Measurements from ENCODE around the gene TPRA1.
"Not testable (repeated sequence)": the region's sequence is repeated elsewhere in the genome, so short reads cannot be mapped to it uniquely, and the experiment has no call there.

TPRA1 gene

DNA sequence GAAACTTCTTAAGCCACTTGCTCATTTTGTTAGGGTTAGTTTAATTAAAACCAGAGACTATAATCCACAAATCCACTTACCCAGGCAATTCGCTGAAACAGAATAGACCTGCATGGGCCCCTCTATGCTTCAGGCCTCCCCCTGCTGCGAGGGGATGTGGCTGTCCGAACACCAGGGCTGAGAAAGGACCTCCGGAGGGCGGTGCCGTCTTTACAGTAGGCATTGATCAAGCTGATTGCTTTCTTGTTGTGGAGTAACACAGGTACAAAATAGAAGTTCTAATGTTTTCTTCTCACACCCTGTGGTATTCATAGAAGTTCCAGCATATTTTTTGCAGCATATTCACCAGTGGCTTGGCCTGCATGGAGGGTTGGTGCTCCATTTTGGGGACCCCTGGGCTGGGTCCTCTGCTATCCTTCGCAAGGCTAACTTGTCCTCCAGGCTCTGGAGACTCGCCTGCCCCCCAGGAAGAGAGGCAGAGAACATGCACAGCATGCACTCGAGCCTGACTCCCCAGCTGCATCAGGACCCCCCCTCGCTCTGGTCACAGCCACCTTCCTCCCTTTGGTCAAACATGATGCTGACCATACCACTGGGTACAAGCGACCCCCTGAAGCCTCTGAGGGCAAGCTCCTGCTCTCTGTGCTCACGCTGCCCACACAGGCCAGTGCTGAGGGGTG, 55.3 kb downstream of the TPRA1 start:
- DNase-seq, result no peak

DNA sequence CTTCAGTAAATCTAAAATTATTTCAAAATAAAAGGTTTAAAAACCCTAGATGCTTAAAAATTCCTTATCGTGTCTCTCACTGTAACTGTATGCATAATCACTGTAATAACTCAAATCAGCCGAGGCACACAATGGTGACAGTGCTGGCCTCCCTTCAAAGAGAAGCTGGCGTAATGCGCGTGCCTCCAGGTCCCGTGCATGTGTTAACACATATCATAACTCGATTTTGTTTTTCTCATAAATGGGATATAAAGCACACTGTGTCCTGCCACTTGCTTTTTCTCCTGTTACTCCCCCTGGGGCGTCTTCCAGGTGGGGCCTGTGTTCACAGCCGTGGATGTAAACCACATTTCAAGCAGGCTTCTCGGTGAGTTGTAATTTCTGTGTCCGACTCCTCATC, 56.0 kb downstream of the TPRA1 start:
- DNase-seq, result no peak

GRCh38 chr3:127534161-127534451, 56.4 kb downstream of the TPRA1 start:
- no peak for DNase-seq

GRCh38 chr3:127532561-127533203, 57.9 kb downstream of the TPRA1 start:
- no peak for DNase-seq

DNA sequence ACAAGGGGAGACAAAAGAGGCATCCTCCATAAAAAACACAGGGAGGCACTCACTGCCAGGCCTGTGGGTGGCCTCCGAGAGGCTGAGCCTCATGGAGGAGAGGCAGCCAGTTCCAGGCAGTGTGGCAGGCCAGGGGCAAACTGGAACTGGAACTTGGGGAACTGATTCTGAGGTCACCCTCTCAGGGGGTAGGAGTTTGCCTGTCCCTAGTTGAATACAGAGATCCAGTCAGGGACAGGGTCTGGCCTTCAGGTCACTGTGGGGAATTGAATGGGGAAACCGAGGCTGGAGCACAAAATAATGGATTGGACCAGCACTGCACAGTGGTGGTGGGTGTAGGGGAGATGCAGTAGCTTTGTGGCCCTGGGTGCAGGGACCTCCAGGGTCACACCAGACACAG, 58.7 kb downstream of the TPRA1 start:
- DNase-seq, result no peak

DNA sequence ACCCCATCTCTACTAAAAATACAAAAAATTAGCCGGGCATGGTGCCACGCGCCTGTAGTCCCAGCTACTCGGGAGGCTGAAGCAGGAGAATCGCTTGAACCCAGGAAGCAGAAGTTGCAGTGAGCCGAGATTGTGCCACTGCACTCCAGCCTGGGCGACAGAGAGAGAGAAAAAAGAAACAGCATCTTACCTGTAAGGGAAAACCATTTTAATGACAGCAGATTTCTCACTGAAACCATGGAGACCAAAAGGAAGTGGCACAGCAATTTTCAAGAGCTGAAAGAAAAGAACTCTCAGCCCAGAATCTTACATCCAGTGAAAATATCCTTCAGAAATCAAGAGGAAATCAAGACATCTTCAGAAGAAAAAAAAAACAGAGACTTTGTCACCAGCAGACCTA, 59.7 kb downstream of the TPRA1 start:
- not testable (repeated sequence) for DNase-seq

DNA sequence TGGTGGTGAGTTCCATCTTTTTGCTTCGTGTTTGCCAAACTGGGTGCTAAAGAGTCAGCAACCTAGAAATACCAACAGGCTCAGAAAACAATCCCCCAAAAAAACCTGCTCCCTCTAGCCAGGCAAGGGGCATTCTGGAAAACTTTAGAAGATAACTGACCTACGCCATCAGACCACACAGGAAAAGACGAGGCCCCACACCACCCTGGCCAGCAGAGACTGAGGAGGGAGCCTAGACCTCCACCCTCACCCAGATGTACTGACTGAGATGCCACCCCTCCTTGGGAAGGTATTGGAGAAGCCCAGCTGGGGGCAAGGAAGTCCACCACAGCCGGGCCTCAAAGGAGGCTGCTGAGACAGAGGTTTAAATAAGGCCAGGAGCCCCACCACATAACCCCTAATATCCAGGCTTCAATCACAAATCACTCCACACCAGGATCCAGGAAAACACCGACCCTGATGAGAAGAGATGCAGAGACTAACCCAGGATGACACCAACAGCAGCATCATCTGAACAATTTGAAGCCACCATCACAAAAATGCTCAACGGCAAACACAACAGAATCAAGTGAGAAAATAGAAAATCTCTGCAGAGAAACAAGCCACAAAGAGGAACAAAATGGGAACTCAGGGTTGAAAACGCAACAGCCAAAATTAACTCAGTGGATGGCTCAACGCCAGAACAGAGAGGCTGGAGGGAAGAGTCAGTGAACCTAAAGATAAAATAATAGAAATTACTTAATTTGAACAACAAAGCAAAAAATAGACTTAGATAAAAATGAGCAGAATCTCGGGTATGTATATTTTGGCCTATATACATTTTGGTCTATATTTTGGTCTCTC, 61.0 kb downstream of the TPRA1 start:
- no peak for DNase-seq

GRCh38 chr3:127525373-127525772, 65.2 kb downstream of the TPRA1 start:
- DNase-seq, result no peak

- DNase-seq, result peak; percentile 76
Observed at GRCh38 chr3:127524296-127524896, 66.1 kb downstream of the TPRA1 start.
